ENCODE results near the gene CLDN1.

Gene CLDN1, protein sequence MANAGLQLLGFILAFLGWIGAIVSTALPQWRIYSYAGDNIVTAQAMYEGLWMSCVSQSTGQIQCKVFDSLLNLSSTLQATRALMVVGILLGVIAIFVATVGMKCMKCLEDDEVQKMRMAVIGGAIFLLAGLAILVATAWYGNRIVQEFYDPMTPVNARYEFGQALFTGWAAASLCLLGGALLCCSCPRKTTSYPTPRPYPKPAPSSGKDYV

DNA sequence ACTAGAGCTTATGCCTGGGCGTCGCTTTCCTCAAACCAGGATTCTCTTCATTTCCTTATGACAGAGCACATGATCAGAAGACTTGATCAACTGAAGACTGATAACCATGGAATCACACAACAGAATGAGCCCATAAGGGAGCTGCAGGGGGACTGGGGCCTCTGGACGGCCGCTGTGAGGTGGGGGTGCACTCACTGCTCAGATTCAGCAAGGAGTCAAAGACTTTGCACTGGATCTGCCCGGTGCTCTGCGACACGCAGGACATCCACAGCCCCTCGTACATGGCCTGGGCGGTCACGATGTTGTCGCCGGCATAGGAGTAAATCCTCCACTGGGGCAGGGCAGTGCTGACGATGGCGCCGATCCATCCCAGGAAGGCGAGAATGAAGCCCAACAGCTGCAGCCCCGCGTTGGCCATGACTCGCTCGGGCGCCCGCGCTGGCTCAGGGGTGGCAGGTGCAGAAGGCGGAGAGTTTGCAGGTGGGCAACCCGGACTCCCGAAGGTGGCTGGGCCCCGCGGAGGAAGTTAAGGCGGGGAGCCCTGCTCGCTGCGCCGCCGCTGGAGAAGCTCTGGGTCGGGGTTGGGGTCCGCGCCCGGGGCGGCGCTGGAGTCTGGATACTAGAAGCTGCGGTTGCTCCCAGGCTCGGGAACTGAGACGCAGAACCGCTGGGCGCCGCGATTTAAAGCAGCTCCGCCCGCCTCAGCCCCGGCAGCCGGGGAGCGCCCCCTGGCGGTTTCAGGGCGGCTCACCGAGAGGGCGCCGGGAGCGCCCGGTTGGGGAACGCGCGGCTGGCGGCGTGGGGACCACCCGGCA, at the start of gene CLDN1:
Gene CLDN1 (minus strand): TSS at position 658 of the 815 bp plus-strand sequence. CDS start 240 bp downstream, at position 418.
- peak; percentile 59 to 65 for DNase-seq (ENCODE audit: low read depth in 2 of 2)

DNA sequence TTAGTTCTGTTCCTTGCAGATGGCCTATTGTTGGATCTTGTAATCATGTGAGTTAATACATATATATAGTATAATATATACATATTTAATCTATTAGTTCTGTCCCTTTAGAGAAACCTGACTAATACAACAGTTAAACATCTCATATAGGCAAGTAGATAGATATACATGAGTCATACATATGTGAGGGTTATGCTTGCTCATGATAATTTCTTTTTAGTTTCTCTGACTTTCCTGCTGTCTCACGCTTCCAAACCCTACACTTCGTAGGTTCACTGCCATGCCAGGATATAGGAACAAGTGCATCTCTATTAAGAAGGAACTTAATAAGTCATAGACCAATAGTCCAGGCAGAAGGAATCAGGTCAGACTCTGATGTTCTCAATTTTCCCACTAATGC, 48.9 kb upstream of the CLDN1 start:
- DNase-seq (ENCODE audit: low read depth in 2 of 2) = no peak

DNA sequence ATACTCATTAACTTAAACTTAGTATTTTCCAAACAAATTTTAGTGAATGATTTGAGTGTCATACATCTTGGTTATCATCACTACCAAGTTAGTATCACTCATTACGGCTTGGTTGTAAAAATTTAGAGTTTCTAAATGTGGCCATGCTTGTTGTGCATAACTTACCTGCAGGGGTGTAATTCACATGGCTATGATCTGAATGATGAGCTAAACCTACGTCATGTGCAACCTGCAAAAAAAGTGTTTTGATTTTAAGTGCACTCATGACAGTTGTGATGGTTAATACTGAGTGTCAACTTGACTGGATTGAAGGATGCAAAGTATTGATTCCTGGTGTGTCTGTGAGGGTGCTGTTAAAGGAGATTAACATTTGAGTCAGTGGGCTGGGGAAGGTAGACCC, 48.1 kb upstream of the CLDN1 start:
- no peak for DNase-seq (ENCODE audit: low read depth in 2 of 2)

DNA sequence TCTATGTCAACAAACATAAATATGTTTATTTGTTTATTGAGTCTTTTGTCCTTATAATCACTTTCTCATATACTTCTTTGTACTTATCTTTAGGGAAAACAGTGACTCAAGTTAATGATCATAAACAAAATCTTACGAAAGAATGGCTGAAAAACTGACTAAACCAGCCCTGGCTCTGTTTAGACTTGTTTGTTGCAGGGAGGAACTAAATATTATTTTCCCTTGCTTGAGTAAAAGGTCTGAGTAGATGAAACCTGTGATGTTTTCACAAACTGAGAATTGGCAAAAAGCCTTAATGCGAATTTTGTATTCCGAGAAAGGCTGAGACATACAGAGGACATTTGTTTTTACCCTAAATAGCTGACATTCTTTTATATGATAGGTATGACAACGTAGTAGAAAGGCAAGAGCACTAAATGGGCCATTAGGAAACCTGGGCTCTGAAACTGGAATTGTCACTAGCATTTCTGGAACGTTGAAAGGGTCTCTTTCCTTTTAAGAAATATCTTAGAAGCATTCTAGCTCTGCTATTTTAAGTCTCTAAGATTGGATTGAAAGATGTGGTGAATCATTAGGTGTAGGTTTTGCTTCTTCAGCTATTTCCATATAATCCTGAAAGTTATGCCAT, 47.5 kb upstream of the CLDN1 start:
- DNase-seq (ENCODE audit: low read depth in 2 of 2) = no peak

DNA sequence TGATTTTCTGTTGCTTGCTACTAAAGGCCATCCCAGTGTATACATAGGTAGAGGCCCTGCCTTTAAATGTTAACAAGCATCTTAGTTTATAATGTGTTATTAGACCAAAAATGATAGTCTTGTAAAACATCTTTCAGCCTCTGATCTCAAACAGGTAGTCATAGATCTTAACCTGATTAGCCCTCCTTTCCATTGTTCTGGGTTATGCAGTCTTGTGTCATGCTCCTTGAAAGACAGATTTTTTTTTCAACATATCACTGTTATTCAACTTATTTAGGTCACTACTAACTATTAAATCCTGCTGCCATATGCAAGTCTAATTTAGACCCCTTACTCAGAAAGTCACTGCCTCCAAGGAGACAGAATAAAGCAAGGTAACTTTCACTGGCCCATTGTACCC, 46.6 kb upstream of the CLDN1 start:
- no peak for DNase-seq (ENCODE audit: low read depth in 2 of 2)

DNA sequence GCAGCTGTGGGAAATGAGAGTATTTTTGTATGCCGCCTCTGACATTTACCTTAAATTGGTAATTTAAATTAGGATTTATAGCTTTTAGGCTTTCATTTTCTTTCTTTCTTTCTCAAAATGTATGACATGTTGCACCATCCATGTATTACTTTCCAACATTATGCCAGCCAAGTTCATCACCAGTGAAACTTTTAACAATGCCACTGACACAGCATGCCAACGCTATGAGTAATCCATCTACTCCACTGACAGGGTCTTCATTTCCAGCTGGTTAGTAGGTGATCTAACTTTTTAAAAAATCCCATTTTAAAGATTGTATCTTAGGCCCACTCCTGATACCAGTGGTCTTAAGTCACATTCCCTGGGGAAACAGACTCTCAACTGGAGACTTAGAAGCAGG, 43.9 kb upstream of the CLDN1 start:
- DNase-seq (ENCODE audit: low read depth in 2 of 2) = no peak

DNA sequence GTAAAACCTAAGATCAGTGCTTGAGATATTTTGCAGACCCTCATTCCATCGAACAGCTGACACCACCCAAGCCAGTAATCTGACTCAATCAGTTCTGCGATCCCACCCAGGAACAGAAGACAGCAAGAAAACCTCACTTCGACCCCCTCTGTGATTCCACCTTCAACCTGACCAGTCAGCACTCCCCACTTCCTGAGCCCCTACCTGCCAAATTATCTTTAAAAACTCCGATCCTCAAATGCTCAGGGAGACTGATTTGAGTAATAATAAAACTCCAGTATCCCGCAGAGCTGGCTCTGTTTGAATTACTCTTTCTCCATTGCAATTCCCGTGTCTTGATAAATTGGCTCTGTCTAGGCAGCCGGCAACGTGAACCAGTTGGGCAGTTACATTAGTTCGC, 40.0 kb upstream of the CLDN1 start:
- no peak for DNase-seq (ENCODE audit: low read depth in 2 of 2)

DNA sequence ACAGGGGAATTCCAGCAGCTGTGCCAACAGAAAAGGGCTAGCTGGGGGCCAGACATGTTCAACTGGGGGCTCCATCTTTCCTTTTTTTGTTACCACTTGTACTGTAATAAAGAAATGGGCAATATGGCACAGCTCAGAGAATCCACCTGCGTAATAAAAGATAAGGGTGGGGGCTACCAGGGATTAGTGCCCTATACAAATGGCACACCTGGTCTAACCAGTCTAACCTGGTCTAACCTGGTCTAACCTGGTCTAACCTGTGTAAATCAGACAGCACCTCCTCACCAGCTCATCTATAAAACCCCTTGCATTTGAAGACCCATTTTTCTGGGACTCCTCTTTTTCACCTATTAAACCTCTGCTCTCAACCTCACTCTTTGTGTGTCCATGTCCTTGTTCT, 39.5 kb upstream of the CLDN1 start:
- no peak for DNase-seq (ENCODE audit: low read depth in 2 of 2)

DNA sequence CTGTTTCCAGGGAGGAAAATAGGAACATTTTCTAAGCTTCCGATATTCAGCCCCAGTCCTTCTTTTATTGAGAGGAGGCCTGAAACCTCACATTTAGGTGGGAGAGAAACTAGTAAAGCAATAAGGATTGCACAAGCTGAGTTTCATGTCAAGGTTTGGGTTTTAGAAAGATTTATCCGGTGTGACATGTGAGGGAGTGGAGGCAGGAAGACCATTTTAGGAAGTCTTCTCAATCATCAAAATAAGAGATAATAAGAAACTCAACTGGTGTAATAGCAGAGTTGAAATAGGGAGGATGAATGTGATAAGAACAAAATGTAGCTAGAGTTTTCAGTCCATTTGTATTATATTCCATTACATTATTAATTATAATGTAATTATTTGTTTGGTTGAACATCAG, 38.0 kb upstream of the CLDN1 start:
- no peak for DNase-seq (ENCODE audit: low read depth in 2 of 2)

DNA sequence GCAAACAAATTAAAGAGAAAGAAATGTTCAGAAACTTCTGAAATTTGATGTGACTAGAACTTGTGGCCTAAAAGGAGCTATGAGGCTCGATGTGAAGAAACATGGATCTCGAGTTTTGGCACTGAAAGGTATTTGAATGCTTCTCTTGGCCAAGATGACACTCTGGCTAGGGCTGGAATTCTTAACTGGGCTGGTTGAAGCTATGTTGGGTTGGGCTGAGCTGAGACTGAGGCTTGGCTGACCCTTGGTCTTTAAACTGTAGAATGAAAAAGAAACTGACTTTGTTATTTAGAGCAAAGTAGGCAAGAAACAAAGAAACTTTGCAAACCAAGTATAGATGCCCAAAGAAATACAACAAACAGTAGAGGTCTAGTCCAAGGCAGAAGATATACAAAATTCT, 37.6 kb upstream of the CLDN1 start:
- DNase-seq (ENCODE audit: low read depth in 2 of 2) = no peak

DNA sequence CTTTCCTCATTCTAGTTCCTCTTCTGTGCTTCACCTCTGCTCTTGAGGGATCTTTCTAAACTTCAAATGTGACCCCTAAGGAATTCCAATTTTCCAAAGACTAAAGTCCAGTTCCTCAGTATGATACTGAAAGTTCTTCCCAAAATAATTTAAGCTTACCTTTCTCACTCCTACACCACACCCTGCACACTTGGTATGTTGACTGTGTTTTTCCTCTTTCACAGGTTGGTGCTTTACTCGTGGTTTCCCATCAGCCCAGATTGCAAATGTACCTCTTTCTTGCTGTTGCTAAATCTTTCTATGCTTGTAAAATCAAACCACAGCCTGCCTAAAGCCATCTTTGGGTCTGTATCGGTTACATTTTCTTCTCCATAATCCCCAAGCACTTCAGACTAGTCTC, 35.2 kb upstream of the CLDN1 start:
- DNase-seq (ENCODE audit: low read depth in 2 of 2) = no peak

DNA sequence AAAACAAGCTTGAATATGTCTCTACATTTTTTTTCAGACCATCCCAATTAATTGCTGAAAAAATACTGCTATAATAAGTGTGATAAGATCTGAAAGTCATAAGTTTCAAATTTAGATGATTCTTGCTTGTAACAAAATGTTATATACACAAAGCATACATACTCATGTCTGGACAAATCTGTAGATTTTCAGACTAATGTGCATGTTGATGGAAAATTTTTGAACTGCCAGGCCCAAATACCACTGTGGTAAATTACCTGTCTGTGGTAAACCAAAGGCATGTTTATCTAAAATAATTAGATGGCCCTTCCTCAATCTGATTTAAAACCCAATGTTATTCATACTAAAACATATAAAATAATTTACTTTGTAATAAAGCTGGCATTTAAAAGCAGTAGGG, 34.0 kb upstream of the CLDN1 start:
- no peak for DNase-seq (ENCODE audit: low read depth in 2 of 2)

DNA sequence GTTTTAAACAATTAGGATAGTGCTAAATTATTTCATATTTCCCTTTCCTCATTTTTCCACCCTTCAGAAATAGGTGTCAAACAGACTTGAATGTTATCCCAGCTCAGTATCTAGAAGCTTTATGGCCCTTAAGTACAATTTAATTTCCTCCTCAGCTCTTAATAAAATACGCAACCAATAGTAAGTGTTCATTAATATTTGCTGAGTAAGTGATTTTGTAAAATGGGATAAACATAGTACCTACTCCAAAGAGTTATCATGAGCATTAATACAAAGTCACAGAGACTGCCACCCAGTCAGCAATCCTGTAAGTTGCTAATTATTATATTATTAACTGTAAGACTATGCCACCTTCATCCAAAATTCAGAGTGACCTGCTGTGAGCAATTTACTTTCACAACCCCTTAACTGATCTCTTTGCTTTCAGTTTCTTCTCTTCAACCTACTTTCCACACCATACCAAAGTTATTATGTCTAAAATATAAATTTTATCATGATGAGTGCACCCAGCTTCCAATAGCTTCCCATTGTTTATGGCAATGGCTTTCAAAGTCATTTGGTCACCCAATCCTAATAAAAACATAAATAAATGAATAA, 30.7 kb upstream of the CLDN1 start:
- DNase-seq (ENCODE audit: low read depth in 2 of 2) = no peak

DNA sequence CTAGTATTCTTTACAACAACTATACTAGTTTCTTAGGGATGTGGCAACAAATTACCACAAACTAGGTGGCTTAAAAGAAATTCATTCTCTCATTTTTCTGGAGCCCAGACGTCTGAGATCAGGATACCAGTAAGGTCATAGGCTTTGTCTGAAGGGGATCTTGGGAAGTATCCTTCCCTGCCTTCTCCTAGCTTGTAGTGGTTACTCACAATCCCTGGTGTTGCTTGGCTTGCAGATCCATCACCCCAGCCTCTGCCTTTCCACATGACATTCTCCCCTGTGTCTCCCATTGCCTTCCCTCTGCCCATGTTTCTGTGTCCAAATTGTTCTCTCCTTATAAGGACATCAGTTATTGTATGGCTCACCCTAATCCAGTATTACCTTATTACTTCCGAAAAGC, 24.3 kb upstream of the CLDN1 start:
- no peak for DNase-seq (ENCODE audit: low read depth in 2 of 2)

DNA sequence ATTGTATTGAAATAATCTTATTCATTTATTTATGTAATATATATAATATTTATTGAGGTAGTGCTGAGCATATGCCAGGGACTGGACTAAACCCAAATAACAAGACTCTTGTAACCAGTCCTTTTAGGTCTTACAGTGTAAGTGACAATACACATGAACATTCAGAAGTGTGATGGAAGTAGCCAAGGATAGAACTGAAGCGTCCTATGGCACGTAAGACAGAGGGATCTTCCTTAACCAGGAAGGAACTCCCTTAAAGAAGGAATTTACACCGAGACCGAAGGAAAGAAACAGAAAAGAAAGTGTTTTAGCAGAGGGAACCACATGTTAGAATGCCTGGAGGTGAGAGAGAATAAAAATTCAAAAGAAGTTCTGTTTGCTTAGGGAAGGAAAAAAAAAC, 23.6 kb upstream of the CLDN1 start:
- no peak for DNase-seq (ENCODE audit: low read depth in 2 of 2)

DNA sequence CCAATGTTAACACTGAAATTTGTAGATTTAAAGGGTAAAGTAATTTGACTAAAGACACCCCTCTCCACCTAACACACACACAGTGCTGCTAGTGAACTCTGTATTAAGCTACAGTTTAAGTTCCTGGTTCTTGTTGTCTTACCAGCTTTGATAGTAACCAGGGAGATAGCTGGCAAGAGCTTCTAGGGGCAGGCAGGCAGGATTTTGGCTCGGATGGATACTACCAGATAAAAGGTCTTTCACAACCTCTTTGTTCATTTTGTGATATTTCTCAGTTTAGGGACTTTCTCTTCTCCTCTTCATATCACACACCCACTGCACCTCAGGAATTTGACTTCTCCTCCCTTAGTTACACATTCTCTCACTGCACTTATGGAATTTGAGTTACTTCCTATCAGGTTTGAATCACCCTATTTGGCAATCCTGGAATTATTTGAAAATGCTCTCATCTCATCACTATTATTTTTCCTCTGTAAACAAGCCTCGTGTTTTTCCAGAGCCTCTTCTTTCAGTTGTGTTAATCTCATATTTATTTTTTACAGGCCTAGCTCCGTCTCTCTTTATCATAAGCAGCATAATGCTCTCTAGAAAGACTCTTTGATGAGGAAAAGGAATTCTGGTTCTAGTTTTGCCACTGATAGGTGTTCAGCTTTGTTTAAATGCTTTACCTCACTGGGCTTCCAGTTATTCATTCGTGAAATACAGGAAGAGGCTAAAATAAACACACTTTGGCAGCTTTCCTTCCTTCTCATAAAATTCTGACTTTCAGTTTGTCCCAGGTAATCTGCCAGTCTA, 23.0 kb upstream of the CLDN1 start:
- no peak for DNase-seq (ENCODE audit: low read depth in 2 of 2)

DNA sequence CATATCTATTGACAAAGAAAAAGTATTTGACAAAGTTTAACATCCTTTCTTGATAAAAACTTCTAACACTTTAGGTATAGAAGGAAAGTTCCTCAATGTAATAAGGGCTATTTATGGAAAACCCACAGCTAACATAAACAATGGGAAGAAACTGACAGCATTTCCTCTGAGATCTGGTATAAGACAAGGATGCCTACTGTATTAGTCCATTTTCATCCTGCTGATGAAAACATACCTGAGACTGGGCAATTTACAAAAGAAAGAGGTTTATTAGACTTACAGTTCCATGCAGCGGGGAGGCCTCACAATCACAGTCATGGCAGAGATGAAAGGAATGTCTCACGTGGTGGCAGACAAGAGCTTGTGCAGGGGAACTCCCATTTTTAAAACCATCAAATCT, 17.8 kb upstream of the CLDN1 start:
- no peak for DNase-seq (ENCODE audit: low read depth in 2 of 2)

DNA sequence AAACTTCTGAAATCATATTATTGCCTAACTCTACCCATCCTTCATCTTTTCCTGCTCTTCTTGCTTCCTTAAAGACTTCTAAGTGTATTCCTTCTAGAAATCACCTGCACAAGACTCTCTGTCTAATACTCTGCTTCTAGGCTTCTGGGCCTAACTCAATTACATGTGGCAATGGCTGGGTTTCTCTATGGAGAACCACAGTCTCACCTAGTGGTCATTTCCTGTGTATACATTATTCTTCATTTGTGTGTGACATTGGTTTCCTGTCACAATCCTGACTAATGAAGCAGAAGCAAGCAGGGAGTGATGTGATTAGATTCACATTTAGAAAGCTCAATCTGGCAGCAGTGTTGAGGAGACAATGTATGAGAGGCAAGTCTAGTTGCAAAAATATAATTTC, 16.9 kb upstream of the CLDN1 start:
- DNase-seq (ENCODE audit: low read depth in 2 of 2) = no peak

DNA sequence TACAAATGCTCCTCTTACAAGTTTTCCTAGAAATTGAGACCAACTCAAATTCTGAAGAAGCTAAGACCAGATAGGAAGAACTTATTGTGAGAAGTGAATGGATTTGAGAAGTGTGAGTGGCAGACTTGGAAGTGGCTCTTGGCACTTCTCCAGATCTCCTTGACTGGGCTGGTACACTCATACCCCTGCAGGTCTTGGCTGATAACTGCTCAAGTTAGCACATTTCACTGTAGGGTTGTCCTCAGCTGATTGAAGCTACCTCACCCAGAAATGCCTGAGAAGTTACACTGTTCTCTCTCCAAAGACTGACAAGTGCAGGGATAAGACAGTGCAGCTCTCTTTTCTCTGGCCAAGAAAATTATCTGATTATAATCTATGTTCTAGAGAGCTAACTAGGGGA, 16.5 kb upstream of the CLDN1 start:
- no peak for DNase-seq (ENCODE audit: low read depth in 2 of 2)

DNA sequence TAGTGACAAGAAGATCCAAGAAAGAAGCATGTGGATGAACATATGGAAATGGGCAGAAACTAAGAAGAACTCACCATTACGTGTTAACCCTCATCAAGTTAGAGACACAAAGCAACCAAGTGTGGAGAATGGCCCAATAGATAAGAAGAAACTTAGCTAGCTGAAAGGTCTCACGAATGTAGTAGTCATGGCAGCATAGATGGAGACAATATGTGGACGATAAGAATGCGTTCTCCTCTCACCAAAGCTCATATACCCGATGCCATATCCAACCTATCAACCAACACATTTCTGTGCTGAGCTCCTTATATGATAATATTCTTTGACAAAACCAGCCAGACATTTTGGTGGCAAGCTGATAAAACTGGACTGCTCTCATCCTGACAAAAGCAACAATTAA, 15.1 kb upstream of the CLDN1 start:
- DNase-seq (ENCODE audit: low read depth in 2 of 2) = no peak

DNA sequence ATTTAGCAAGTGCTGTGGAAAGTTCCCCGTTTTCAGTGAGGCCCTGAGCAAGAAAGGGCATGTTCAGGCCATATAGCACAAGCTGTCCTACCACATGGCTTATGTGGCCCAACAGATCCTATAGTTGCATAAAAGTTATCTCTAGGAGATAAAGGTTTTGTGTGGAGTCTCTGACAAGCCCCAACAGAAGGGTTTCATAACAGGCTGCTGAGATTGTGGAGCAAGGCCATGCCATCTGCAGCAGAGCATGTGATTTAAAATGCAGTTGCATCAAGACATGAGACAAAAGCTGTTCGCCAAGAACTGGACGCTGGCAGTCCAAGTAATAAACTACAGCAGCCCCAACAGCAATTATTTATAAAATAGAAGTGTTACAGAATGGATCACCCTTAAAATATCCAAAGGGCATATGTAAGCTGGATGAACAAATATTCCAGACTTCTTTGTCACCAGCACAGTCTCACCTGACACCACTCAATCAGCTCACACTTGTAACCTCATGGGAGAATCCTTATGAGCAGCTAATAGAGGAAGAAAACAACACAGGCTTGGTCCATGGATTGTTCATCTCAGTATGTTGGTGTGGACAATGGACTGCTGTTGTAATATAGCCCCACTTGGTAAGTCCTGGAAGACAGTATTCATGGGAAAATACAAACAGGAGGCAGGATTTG, 14.4 kb upstream of the CLDN1 start:
- DNase-seq (ENCODE audit: low read depth in 2 of 2) = no peak
